Fibroblast of villous mesenchyme (primary cell): ENCODE results near the gene KIAA0586. TPM values are rescaled to one million over a fixed set of nuclear protein-coding genes. Genes with fewer than 3 reads are reported as not detected.
"Not testable (repeated sequence)": the region's sequence is repeated elsewhere in the genome, so short reads cannot be mapped to it uniquely, and the experiment has no call there.

Source experiments
- DNase-seq: peaks from one replicate; pipeline ENCODE4 v3.0.0-alpha.2; 2010; ENCODE audit warnings: low read depth
- H3K4me3 ChIP-seq: 2 replicates; pipeline ENCODE4 v1.5.1; 2011; ENCODE audit warnings: low read depth, mild to moderate bottlenecking, low read length
- total RNA-seq: library from RNA; depleted of rRNA; stranded (reverse); fragments of >200 nt; gene quantifications from 2 replicates; pipeline ENCODE4 v1.2.3, GENCODE V29; 2012
- TF ChIP-seq, protein P1 (sequence below): IDR thresholded peaks from 2 replicates; pipeline ENCODE4 v1.5.1; 2012; ENCODE audit warnings: low read depth, mild to moderate bottlenecking, low read length; ENCODE audit not compliant: insufficient read depth

Gene KIAA0586
- total RNA-seq, 1 donor: 30.2 TPM

DNA sequence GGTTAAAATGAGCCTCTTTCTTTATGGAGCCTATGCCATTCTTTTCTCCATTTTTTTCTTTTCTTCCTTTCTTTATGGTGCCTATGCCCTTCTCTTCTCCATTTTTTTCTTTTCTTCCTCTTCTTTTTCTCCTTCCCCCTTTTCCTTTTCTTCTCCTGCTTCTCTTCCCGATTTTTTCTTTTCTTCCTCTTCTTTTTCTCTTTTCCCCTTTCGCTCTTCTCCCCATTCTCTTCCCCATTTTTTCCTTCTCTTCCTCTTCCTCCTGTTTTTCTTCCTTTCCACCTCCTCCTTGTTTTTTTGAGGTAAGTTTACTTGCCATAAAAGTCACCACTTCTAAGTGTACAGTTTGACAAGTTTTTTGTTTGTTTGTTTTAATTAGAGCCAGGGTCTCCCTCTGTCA, 50.1 kb downstream of the KIAA0586 start:
- DNase-seq: no peak
- H3K4me3 ChIP-seq: no peak overlapping the region
- TF ChIP-seq, protein P1, sequence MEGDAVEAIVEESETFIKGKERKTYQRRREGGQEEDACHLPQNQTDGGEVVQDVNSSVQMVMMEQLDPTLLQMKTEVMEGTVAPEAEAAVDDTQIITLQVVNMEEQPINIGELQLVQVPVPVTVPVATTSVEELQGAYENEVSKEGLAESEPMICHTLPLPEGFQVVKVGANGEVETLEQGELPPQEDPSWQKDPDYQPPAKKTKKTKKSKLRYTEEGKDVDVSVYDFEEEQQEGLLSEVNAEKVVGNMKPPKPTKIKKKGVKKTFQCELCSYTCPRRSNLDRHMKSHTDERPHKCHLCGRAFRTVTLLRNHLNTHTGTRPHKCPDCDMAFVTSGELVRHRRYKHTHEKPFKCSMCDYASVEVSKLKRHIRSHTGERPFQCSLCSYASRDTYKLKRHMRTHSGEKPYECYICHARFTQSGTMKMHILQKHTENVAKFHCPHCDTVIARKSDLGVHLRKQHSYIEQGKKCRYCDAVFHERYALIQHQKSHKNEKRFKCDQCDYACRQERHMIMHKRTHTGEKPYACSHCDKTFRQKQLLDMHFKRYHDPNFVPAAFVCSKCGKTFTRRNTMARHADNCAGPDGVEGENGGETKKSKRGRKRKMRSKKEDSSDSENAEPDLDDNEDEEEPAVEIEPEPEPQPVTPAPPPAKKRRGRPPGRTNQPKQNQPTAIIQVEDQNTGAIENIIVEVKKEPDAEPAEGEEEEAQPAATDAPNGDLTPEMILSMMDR: no peak

- DNase-seq, H3K4me3 ChIP-seq: not testable (repeated sequence)
These were observed 50.8 kb downstream of the KIAA0586 start for GRCh38 chr14:58478329-58478728.

- no peak overlapping the region for H3K4me3 ChIP-seq
- no peak for DNase-seq
- TF ChIP-seq, protein P1: no peak
These were observed 52.5 kb downstream of the KIAA0586 start for GRCh38 chr14:58479975-58480374.

DNA sequence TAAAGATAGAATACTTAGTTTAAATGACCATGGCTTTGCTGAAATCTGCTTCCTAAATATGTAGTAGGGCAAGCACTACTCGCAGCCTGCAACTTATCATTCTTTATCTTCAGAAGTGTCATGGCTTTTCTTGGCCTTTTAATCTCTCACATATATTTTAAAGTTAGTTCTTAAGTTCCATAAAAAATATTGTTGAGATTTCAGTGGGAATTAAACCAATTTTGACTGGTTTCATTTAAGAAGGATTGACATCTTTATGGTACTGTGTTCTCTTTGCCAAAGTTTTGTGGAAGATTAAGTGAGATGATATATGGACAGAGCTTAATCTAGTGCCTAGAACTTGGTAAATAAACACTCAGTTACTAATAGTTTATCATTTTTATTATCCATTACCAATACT, 56.7 kb downstream of the KIAA0586 start:
- DNase-seq: peak; percentile 55
- H3K4me3 ChIP-seq: no peak overlapping the region
- TF ChIP-seq, protein P1: no peak

GRCh38 chr14:58488550-58488949, 61.0 kb downstream of the KIAA0586 start:
- DNase-seq: peak; percentile 8
- H3K4me3 ChIP-seq: no peak overlapping the region
- TF ChIP-seq, protein P1: no peak

GRCh38 chr14:58491593-58491992, 64.1 kb downstream of the KIAA0586 start:
- TF ChIP-seq, protein P1: no peak
- no peak for DNase-seq
- H3K4me3 ChIP-seq: no peak overlapping the region

GRCh38 chr14:58492044-58492443, 64.5 kb downstream of the KIAA0586 start:
- H3K4me3 ChIP-seq: no peak overlapping the region
- TF ChIP-seq, protein P1: no peak
- no peak for DNase-seq
